Neuron (in vitro differentiated cells): ENCODE measurements around the gene SULF2.
"Not testable (repeated sequence)": the region's sequence is repeated elsewhere in the genome, so short reads cannot be mapped to it uniquely, and the experiment has no call there.

ENCODE experiments used
- H2AFZ ChIP-seq: one replicate; pipeline ENCODE4 v1.6.1; 2013; ENCODE audit warnings: low read depth, mild to moderate bottlenecking, inconsistent platforms, low read length, moderate library complexity
- H3K27me3 ChIP-seq: one replicate; pipeline ENCODE4 v1.6.1; 2013; ENCODE audit warnings: low read length; ENCODE audit not compliant: insufficient read depth
- H3K36me3 ChIP-seq: one replicate; pipeline ENCODE4 v1.6.1; 2013; ENCODE audit warnings: low read length; ENCODE audit not compliant: insufficient read depth
- H3K4me1 ChIP-seq: one replicate; pipeline ENCODE4 v1.6.1; 2013; ENCODE audit warnings: low read length; ENCODE audit not compliant: insufficient read depth
- H3K4me3 ChIP-seq: 2 replicates; pipeline ENCODE4 v1.5.1; 2013; ENCODE audit warnings: mild to moderate bottlenecking, low read length, moderate library complexity
- H3K9me3 ChIP-seq: one replicate; pipeline ENCODE4 v1.6.1; 2013; ENCODE audit warnings: low read length

The SULF2 gene

DNA sequence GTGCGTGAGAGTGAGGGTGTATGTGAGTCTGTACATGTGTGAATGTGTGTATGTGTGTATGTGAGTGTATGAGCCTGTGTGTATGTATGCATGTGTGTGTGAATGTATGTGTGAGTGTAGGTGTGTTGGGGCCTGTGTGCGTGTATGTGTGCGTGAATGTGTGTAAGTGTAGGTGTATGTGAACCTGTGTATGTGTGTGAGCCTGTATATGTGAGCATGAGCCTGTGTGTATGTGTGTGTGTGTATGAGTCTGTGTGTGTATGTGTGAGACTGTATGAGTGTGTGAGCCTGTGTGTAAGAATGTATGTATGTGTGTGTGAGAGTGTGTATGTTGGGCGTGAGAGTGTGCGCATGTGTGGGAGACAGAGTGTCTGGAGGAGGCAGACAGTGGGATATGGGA is 15.8 kb upstream of the SULF2 start:
- peaks cover 4% of the 10 kb centered on the region for H3K4me1 ChIP-seq
- H3K4me3 ChIP-seq, result no peak overlapping the region
- H3K36me3 ChIP-seq, result no peaks in the 10 kb centered on the region
- no peaks in the 10 kb centered on the region for H3K9me3 ChIP-seq
- H3K27me3 ChIP-seq, result no peaks in the 10 kb centered on the region
- H2AFZ ChIP-seq, result no peak overlapping the region

DNA sequence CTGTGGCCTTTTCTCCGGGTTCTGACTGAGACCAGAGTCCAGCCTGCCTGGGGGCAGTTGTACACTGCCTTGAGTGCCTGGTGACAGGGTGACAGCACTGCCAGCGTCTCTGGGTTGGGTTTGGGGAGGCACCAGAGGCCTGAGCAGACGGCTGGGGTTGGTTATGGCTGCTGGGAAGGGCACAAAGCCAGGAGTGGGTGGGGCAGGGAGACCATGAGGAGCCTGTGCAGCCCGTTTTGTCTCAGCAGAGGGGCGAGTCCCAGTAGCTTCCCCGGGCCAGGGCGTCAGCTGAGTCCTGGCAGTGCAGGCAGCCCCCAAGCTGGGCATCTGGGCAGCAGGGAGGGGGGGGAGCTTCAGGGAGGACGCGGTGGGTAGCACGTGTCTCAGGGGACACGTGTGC is 15.3 kb upstream of the SULF2 start:
- H2AFZ ChIP-seq, result no peak overlapping the region
- no peaks in the 10 kb centered on the region for H3K27me3 ChIP-seq
- H3K4me3 ChIP-seq, result no peak overlapping the region
- H3K36me3 ChIP-seq, result no peaks in the 10 kb centered on the region
- no peaks in the 10 kb centered on the region for H3K9me3 ChIP-seq
- H3K4me1 ChIP-seq, result peaks cover 4% of the 10 kb centered on the region

GRCh38 chr20:47799116-47799715 is 13.9 kb upstream of the SULF2 start:
- Histone ChIP-seq H3K4me3 (no peak overlapping the region), H3K4me1 (no peaks in the 10 kb centered on the region), H3K27me3 (no peaks in the 10 kb centered on the region), H2AFZ (no peak overlapping the region), H3K9me3 (no peaks in the 10 kb centered on the region), H3K36me3 (no peaks in the 10 kb centered on the region)

GRCh38 chr20:47796971-47797370 is 11.7 kb upstream of the SULF2 start:
- H3K9me3 ChIP-seq, result no peaks in the 10 kb centered on the region
- no peak overlapping the region for H2AFZ ChIP-seq
- H3K36me3 ChIP-seq, result no peaks in the 10 kb centered on the region
- no peaks in the 10 kb centered on the region for H3K4me1 ChIP-seq
- H3K4me3 ChIP-seq, result no peak overlapping the region
- no peaks in the 10 kb centered on the region for H3K27me3 ChIP-seq

GRCh38 chr20:47795214-47795907 is 10.1 kb upstream of the SULF2 start:
- Histone ChIP-seq H3K4me3 (no peak overlapping the region), H3K27me3 (peaks cover 5% of the 10 kb centered on the region), H3K4me1 (no peaks in the 10 kb centered on the region), H3K36me3 (no peaks in the 10 kb centered on the region), H3K9me3 (no peaks in the 10 kb centered on the region), H2AFZ (no peak overlapping the region)

DNA sequence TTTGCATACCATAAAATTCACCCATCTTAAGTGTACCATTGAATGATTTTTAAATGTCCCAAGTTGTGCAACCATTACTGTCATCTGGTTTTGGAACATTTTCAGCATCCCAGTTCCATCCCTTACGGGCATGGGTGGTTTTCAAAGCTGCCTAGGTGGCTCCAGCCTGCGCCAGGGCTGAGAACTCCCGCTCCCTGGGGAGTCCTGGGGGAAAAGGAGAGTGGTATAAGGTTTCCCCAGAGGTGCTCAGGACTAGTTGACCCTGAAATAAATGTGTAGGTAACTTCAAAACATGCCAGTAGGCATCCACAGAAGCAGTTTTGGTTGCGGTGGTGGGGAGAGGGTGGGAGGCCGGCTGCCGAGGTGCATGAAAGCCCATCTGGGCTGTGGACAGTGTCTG is 9.0 kb upstream of the SULF2 start:
- H3K36me3 ChIP-seq, H2AFZ ChIP-seq, H3K4me1 ChIP-seq, H3K9me3 ChIP-seq, H3K4me3 ChIP-seq, H3K27me3 ChIP-seq: not testable (repeated sequence)

DNA sequence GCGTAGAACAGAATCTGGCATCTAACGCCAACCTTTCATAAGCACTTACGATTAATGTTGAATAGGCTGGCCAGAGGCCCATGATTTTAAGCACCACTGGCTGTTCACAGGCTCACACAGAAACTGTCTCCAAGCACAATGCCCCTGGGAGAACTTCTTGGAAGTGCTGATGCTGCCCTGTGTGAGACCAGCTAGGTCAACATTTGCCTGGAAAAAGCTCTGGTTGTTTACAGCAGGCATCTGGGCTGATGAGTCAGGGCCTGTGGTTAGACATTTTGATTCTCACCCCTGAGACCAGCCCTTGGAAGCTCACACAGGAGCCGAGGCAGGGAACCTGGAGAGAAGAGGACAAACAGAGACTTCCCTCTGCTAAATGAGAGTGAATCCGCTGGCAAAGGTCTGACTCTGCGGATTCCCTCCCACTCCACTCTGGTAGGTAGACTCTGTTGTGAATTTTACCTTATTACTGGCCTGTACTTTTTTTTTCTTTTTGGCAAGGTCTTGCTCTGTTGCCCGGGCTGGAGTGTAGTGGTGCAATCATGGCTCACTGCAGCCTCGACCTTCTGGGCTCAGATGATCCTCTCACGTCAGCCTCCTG is 6.8 kb upstream of the SULF2 start:
- Histone ChIP-seq H3K27me3 (peaks cover 5% of the 10 kb centered on the region), H3K4me1 (peaks cover 12% of the 10 kb centered on the region), H3K9me3 (no peaks in the 10 kb centered on the region), H3K4me3 (no peak overlapping the region), H3K36me3 (no peaks in the 10 kb centered on the region), H2AFZ (no peak overlapping the region)

- Histone ChIP-seq H3K4me1 (peaks cover 16% of the 10 kb centered on the region), H3K4me3 (no peak overlapping the region), H3K9me3 (no peaks in the 10 kb centered on the region), H3K36me3 (no peaks in the 10 kb centered on the region), H3K27me3 (peaks cover 5% of the 10 kb centered on the region), H2AFZ (no peak overlapping the region)
These were observed 5.9 kb upstream of the SULF2 start for GRCh38 chr20:47791084-47791599.

GRCh38 chr20:47790580-47790965 is 5.3 kb upstream of the SULF2 start:
- Histone ChIP-seq H3K9me3 (no peaks in the 10 kb centered on the region), H3K4me3 (no peak overlapping the region), H3K36me3 (no peaks in the 10 kb centered on the region), H3K27me3 (peaks cover 5% of the 10 kb centered on the region), H3K4me1 (peaks cover 19% of the 10 kb centered on the region), H2AFZ (no peak overlapping the region)

GRCh38 chr20:47789764-47790579 is 4.7 kb upstream of the SULF2 start:
- Histone ChIP-seq H2AFZ (no peak overlapping the region), H3K9me3 (no peaks in the 10 kb centered on the region), H3K4me1 (peaks cover 19% of the 10 kb centered on the region), H3K27me3 (peaks cover 5% of the 10 kb centered on the region), H3K36me3 (no peaks in the 10 kb centered on the region), H3K4me3 (no peak overlapping the region)

DNA sequence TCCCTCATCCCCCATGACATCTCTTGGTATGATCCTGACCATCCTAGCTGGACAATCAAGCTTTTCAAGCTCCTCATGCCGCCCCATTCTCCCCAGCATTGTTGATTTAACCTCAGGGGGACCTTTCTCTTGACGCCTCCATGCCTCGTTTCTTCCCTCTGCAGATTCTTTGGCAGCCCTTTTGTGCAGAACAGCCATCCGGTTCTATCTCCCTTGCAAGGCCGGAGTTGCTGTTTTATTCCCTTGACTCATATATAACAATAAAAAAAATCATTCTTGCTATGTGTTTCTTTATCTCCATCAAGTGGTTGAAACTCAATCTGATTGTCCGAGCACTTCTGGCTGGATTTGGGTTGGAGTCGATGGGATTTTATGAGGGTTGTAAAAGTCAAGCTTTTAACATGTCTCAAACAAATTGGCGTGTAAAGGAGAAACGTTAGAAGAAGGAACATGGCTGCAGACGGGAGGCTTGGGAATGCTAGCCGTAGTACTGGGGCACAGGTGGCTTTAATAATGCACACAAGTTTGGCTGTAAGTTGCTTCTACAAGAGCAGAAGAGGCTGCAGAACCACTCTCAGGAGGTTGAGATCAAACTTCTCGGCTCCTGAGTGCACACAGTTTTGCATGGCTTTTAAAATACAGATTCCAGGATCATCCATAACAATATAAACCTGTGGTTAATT is 3.9 kb upstream of the SULF2 start:
- no peaks in the 10 kb centered on the region for H3K9me3 ChIP-seq
- no peak overlapping the region for H2AFZ ChIP-seq
- H3K27me3 ChIP-seq, result peaks cover 5% of the 10 kb centered on the region
- no peak overlapping the region for H3K4me3 ChIP-seq
- peaks cover 26% of the 10 kb centered on the region for H3K4me1 ChIP-seq
- H3K36me3 ChIP-seq, result no peaks in the 10 kb centered on the region

GRCh38 chr20:47788741-47789080 is 3.4 kb upstream of the SULF2 start:
- Histone ChIP-seq H3K36me3 (no peaks in the 10 kb centered on the region), H3K27me3 (peaks cover 5% of the 10 kb centered on the region), H3K4me3 (no peak overlapping the region), H3K9me3 (no peaks in the 10 kb centered on the region), H2AFZ (no peak overlapping the region), H3K4me1 (peaks cover 31% of the 10 kb centered on the region)

- H2AFZ ChIP-seq, result no peak overlapping the region
- peaks cover 5% of the 10 kb centered on the region for H3K27me3 ChIP-seq
- peaks cover 37% of the 10 kb centered on the region for H3K4me1 ChIP-seq
- no peak overlapping the region for H3K4me3 ChIP-seq
- no peaks in the 10 kb centered on the region for H3K36me3 ChIP-seq
- H3K9me3 ChIP-seq, result no peaks in the 10 kb centered on the region
These were observed 1.5 kb upstream of the SULF2 start for GRCh38 chr20:47786765-47787107.
